22Rv1 (cell line): ENCODE measurements around the gene PPP4C.

Source experiments
- H3K27ac ChIP-seq: fragments of 450-650 bp; 2 replicates; pipeline ENCODE4 v1.5.1; 2017
- CTCF ChIP-seq: fragments of 450-650 bp; IDR thresholded peaks from 2 replicates; pipeline ENCODE4 v1.5.1; 2017; ENCODE audit warnings: mild to moderate bottlenecking
- ZFX ChIP-seq: fragments of 450-650 bp; IDR thresholded peaks from 2 replicates; pipeline ENCODE4 v1.6.1; 2017; ENCODE audit warnings: antibody characterized with exemption, borderline replicate concordance

The PPP4C gene

DNA sequence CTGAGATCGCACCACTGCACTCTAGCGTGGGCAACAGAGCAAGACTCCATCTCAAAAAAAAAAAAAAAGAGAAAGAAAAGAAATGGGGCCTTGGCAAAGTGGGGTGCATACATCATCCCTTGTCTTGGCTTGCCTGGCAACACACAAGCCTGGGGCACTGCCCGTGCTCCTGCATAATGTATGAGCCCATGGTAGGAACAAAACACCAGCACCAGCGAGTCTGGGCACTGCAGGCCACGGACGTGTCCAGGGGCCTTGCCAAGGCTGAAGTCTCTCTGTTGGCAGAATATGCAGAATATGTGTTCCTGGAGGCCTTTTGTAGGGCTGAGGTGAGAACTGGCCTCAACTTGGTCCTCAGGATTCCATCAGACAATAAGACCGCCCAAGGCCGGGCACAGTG, 25.9 kb upstream of the PPP4C start:
- H3K27ac ChIP-seq: no peak overlapping the region
- TF ChIP-seq CTCF (no peak), ZFX (no peak)

DNA sequence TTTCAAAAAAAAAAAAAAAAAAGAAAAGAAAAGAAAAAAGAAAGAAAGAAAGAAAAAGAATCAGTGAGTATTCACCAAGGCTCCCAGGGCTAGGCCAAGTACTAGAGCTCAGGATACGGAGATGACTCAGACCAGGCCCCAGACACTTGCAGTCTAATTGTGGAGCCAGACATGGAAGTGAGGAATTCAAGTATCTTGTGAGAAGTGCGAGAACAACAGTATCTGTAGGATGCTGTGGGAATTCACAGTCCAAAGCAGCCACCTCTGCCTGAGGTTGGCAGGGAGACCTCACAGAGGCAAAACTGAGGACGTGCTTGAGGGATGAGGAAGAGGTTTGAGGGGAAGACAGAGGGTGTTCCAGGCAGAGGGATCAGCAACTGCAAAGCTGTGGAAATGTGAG, 24.3 kb upstream of the PPP4C start:
- H3K27ac ChIP-seq: peak overlapping the region; percentile 71
- TF ChIP-seq ZFX: no peak
- no peak for TF ChIP-seq CTCF

DNA sequence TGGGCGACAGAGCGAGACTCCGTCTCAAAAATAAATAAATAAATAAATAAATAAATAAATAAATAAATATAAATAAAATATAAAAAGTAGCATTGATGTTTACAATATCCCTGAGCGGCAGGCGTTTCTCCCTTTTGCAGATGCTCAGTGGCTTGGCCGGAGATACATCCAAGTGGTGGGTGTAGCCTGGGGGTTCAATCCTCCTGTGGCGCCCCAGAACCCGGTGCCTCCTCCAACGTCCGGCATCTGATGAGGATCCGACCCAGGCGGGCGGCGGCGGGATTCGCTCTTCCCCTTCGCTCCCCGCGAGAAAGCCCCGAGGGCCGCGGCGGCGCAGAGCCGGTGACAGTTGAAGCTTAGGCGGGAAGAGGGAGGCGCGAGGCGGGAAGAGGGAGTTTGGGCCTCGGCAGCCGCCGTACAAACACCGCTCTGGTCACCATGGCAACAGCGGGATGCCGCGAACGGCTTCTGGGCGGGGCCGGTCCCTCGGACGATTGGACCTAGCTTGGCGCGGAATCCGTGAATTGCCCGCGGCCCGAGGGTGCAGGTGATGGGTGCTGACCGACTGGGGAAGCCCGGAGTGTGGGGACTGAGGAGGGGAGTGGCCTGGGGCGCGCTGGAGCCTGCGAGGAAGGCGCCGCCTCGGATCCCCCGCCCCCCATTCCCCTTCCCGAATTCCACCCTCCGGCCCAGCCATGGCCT, 23.0 kb upstream of the PPP4C start:
- H3K27ac ChIP-seq: peak overlapping the region; percentile 71

DNA sequence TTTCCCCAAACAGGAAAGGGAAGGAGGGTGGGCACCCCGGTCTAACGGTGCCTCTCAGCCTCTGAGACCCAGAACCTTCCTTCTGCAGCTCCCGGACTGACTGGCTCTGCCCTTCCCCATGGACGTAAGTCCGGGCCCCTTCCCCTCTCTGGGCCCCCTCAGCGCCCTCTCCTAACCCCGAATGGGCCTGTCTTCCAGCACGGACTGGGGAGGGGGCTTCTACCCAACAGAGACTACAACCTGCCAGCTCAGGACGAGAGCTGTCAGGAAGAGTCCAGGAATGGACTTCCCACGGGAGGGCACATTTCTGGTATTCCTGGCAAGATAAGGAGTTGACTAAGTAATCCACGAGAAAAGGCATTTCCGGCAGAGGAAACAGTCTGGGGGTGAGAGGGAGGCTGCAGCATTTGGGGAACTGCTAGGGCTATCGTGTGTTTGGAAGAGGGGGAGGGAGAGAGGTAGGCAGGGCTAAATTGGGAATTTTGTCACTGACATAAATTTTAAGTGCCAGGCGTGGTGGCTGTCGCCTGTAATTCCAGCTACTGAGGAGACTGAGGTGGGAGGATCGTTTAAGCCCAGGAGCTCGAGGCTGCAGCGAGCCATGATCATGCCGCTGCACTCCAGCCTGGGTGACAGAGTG, 22.3 kb upstream of the PPP4C start:
- TF ChIP-seq CTCF (no peak), ZFX (no peak)
- peak overlapping the region; percentile 71 for H3K27ac ChIP-seq

More for the DNA sequence above, 23.0 kb upstream of the PPP4C start:
- no peak for TF ChIP-seq ZFX
- no peak for TF ChIP-seq CTCF

- no peak for TF ChIP-seq CTCF
- no peak for TF ChIP-seq ZFX
- peak overlapping the region; percentile 71; the same call in 1 of the 2 replicates for H3K27ac ChIP-seq
These were observed 21.3 kb upstream of the PPP4C start for GRCh38 chr16:30054451-30054850.

- H3K27ac ChIP-seq: 0 out of 2 replicates have a peak overlapping the region, but pooled peaks have one; percentile 71
- TF ChIP-seq ZFX: no peak
- TF ChIP-seq CTCF: peak; percentile 56
These were observed 20.7 kb upstream of the PPP4C start for GRCh38 chr16:30054959-30055553.

DNA sequence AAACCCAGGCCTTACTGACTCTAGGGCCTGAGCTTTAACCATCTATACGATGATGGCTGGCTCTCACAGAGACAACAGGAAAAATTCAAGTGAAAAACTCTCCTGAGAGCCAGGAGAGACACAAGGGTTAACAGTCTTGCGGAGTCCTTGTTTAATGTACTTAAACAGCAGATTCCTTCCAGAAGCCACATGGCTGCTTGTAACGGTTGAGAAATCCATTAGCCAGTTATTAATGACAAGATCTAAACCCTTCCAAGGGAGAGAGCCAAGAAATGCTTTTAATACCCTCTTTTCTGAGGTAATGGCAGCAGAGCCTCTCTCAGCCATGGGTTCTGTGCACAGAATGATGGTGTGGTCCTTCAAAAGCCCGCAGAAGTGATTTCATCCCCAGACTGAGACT, 15.4 kb upstream of the PPP4C start:
- no peak for TF ChIP-seq ZFX
- TF ChIP-seq CTCF: no peak
- peak overlapping the region; percentile 58 for H3K27ac ChIP-seq
